Skeletal muscle satellite cell (primary cell): Measurements from ENCODE around the gene LY86.

Experiments used
- H3K27me3 ChIP-seq: 2 replicates; pipeline ENCODE4 v1.7.0; 2013; ENCODE audit warnings: low read length; ENCODE audit not compliant: control insufficient read depth, insufficient read depth
- H3K36me3 ChIP-seq: 2 replicates; pipeline ENCODE4 v1.7.0; 2013; ENCODE audit warnings: mild to moderate bottlenecking, control low read depth, low read length; ENCODE audit not compliant: insufficient read depth
- H3K4me1 ChIP-seq: 2 replicates; pipeline ENCODE4 v1.7.0; 2013; ENCODE audit warnings: low read length; ENCODE audit not compliant: control insufficient read depth, insufficient read depth
- H3K4me2 ChIP-seq: 2 replicates; pipeline ENCODE4 v1.7.0; 2013; ENCODE audit warnings: mild to moderate bottlenecking, low read length
- H3K4me3 ChIP-seq: 2 replicates; pipeline ENCODE4 v1.7.0; 2013; ENCODE audit warnings: low read length
- H3K9ac ChIP-seq: 2 replicates; pipeline ENCODE4 v1.7.0; 2013; ENCODE audit warnings: mild to moderate bottlenecking, low read depth, low read length, moderate library complexity
- H3K9me3 ChIP-seq: replicated peaks from 2 replicates; pipeline ENCODE4 v1.7.0; 2013; ENCODE audit warnings: mild to moderate bottlenecking, control low read depth, low read length

The LY86 gene

DNA sequence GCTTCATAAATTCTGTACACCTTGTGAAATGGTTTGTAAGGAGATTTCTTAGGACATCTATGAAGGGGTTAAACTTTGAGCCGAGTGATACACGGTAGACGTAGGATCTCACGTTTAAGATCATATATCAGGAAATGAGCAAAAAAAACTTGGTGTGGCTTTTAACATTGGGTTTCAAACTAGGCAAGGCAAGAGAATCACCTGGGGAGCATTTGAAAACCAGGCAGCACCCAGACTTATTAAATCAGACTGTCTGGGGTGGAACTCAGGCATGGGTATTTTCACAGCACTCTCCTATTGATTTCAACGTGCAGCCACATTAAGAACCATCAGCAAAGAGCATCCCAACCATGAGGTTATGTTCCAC lies 26.4 kb downstream of the LY86 start:
- Histone ChIP-seq H3K4me1 (no peaks in the 10 kb centered on the region), H3K27me3 (no peaks in the 10 kb centered on the region), H3K36me3 (no peaks in the 10 kb centered on the region), H3K9ac (no peak overlapping the region), H3K9me3 (peaks cover 4% of the 10 kb centered on the region), H3K4me2 (no peak overlapping the region), H3K4me3 (no peak overlapping the region)

DNA sequence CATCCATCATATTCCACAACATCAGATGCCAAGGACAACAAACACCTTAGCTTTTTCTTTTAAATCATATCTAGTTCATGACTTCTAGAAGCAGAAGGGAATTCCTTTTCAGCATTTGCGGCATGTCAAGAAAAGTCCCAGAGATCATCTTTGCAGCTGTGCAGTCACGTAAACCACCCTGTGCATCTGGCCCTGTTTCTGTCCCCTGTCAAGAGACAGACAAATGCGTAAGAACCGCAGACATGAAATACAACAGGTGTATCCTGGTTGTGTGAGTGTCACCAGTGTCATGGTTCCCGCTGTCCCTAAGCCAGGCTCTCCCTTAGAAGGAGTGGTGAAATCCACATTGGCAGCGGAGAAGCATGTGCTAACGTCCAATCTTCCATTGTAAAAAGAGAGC lies 28.1 kb downstream of the LY86 start:
- Histone ChIP-seq H3K4me3 (no peak overlapping the region), H3K36me3 (no peaks in the 10 kb centered on the region), H3K4me1 (no peaks in the 10 kb centered on the region), H3K9ac (no peak overlapping the region), H3K9me3 (peaks cover 4% of the 10 kb centered on the region), H3K4me2 (no peak overlapping the region), H3K27me3 (no peaks in the 10 kb centered on the region)

DNA sequence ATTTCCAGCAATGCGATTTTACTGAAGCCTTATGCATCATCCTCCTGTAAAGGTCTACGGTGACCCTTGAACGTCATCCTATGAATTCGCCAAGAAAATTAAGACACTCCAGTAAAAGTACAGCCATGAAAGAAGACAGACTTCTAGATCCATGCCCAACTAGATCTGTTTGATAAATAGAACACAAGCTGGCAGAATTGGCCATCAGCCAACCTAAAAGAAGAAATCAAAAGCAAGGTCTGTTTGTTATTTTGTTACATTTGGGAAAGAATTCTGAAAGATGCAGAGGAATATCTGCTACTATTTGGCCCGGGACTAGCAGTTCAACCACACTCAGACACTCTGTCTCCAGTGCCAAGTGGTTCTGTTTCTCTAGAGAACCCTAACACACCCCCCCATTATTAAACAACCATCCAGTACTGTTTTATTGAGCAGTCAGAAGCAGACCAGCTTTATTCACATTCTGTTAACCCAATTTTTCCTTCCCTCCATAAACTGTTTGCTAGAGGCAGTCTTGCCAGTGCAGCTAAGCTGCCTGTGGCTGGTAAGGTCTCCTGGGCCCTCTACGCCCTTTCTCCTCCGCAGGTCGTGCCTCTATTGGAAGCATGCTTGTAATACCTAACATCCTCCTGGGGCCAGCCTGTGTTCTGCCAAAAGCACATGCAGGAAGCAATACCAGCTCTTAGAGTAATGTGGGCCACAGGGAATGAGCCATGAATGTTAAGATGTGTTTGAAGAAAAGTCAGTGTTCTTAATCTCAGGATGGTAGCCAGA lies 30.7 kb downstream of the LY86 start:
- Histone ChIP-seq H3K9me3 (peaks cover 4% of the 10 kb centered on the region), H3K9ac (no peak overlapping the region), H3K27me3 (peaks cover 7% of the 10 kb centered on the region), H3K4me2 (no peak overlapping the region), H3K4me1 (no peaks in the 10 kb centered on the region), H3K36me3 (no peaks in the 10 kb centered on the region), H3K4me3 (no peak overlapping the region)

DNA sequence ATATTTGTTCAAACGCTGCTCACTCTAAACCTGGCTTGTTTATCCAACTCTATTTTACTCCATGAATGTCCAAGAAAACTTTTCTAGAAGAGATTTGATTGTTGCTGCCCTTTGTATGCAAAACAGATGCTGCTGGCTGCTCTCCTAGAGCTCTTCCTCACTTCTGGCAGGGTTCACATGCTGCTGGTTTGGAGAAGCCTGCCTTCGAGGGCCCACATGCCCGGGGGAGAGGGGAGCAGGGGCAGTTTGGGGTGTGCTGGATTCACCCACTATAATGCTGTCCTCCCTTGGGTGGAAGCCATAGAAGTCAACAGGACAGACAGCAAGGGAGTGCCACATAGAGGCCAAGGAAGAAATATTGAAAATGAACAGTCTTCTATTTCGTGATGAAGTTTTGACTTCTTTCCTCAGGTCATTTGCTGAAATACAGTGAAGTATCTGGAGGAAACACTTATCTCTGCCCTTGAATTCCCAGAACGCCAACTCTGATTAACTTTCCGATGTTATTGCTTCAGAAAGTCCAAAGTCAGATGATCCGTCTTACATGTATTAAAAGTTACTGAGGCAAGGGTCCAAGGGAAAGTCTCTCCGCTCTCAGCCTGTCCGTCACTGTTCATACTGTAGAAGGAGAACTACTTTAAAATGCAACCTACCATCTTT lies 32.4 kb downstream of the LY86 start:
- H3K4me2 ChIP-seq, result no peak overlapping the region
- no peaks in the 10 kb centered on the region for H3K9me3 ChIP-seq
- H3K9ac ChIP-seq, result no peak overlapping the region
- no peak overlapping the region for H3K4me3 ChIP-seq
- no peaks in the 10 kb centered on the region for H3K36me3 ChIP-seq
- peaks cover 7% of the 10 kb centered on the region for H3K27me3 ChIP-seq
- H3K4me1 ChIP-seq, result no peaks in the 10 kb centered on the region

DNA sequence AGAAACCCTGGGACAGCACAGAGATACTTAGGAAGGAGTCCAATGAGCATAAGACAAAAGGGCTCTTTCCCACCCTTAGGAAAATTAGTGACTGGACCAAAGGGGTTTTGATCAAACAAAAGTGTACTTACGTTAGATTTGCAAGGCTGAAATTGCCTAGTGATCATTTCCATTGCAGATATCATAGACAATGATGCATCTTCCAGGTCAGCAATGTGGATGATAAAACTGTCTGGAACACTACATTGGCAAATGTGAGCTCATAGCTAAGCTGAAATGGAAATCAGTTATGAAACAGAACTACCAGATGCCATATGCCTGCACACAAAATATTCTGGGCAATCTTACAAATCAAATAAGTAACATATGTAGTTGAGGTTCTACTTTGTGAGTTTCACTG lies 34.0 kb downstream of the LY86 start:
- Histone ChIP-seq H3K4me3 (no peak overlapping the region), H3K27me3 (peaks cover 9% of the 10 kb centered on the region), H3K9me3 (no peaks in the 10 kb centered on the region), H3K36me3 (no peaks in the 10 kb centered on the region), H3K9ac (no peak overlapping the region), H3K4me1 (no peaks in the 10 kb centered on the region), H3K4me2 (no peak overlapping the region)

DNA sequence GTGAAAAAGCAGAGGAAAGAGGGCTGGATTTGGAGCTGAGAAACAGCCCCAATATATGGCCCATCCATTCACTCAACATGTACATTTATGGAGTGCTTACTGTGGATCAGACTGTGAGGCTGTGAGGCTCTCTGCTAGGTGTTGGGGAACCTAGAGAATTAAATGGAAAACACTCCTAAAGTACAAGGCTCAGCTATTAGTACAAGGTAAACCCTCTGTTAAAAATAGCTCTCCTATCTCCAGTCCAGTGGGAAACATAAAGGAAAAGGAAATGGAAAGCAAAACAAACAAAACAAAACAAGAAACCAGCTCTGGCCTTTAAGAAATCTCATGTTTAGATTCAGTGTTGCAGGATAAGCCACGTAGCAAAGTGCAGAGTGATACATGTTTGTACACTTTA lies 35.0 kb downstream of the LY86 start:
- H3K4me3 ChIP-seq, result no peak overlapping the region

DNA sequence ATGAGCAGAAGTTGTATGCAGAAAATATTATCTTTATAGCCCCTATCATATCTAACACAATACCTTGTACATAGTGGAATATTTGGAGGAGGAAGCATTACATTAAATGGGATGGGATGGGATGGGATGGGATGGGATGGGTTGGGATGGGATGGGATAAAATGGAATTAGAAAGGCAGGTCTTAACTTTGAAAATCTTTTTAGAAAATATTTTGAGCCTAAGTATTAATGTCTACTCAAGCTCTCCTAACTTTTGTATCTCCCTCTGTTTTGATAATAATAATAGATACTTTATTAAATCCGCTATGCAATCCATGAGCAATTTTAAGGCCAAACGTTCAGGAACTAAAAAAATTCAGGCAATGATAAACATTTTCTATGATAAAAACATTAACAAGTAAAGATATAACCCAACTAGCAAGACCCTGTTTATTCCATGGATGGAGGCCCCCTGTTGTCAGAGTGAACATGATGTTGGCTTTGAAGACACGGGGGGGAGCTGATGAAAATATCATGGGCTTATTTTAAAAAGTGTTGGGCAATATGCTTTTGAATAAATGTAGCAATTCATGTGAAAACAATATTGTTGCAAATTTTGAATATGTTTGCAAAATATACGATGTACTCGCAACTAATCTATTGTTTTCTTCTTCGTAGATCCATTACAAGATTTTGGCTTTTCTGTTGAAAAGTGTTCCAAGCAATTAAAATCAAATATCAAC lies 35.9 kb downstream of the LY86 start:
- H3K4me1 ChIP-seq, result no peaks in the 10 kb centered on the region
- H3K9ac ChIP-seq, result no peak overlapping the region
- H3K4me3 ChIP-seq, result no peak overlapping the region
- no peak overlapping the region for H3K4me2 ChIP-seq
- H3K9me3 ChIP-seq, result no peaks in the 10 kb centered on the region
- peaks cover 9% of the 10 kb centered on the region for H3K27me3 ChIP-seq
- no peaks in the 10 kb centered on the region for H3K36me3 ChIP-seq

More for the DNA sequence above, 35.0 kb downstream of the LY86 start:
- Histone ChIP-seq H3K9me3 (no peaks in the 10 kb centered on the region), H3K27me3 (peaks cover 9% of the 10 kb centered on the region), H3K4me2 (no peak overlapping the region), H3K36me3 (no peaks in the 10 kb centered on the region), H3K4me1 (no peaks in the 10 kb centered on the region), H3K9ac (no peak overlapping the region)

DNA sequence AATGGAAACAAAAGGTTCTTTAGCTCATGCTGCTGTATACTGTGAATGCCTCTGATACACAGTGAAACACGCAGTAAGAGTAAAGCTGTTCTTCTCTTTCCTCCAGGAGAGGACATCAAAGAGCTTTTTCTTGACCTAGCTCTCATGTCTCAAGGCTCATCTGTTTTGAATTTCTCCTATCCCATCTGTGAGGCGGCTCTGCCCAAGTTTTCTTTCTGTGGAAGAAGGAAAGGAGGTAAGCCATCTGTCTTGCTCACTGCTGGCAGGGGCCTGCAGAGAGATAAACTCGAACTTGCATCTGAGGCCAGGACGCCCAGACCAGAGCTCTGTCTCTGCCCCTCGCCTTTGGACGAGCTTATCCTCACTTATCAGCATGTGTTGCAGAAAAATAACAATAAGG lies 37.7 kb downstream of the LY86 start:
- Histone ChIP-seq H3K4me2 (no peak overlapping the region), H3K9me3 (no peaks in the 10 kb centered on the region), H3K9ac (no peak overlapping the region), H3K27me3 (peaks cover 9% of the 10 kb centered on the region), H3K4me1 (no peaks in the 10 kb centered on the region), H3K36me3 (no peaks in the 10 kb centered on the region), H3K4me3 (no peak overlapping the region)

DNA sequence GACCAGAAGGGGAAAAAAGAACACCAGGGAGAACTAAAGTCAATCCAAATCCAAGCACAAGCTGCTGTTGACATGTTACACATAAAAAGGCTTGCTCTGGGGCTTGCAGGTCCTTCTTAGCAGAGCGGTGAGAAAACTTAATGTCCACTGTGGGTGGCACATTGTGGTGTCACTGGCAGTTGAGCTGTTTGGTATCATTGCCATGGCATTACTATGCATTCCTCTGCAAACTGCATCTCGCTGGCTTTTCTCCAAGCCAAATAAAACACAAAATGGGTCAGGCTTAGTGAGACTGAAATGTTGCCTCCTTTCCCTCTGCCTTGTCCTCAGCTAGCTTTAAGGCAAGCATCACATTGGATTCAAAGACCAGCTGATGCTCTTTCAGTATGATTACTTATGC lies 40.9 kb downstream of the LY86 start:
- Histone ChIP-seq H3K4me3 (no peak overlapping the region), H3K36me3 (no peaks in the 10 kb centered on the region), H3K9ac (no peak overlapping the region), H3K9me3 (no peaks in the 10 kb centered on the region), H3K4me1 (no peaks in the 10 kb centered on the region), H3K27me3 (peaks cover 2% of the 10 kb centered on the region), H3K4me2 (no peak overlapping the region)

DNA sequence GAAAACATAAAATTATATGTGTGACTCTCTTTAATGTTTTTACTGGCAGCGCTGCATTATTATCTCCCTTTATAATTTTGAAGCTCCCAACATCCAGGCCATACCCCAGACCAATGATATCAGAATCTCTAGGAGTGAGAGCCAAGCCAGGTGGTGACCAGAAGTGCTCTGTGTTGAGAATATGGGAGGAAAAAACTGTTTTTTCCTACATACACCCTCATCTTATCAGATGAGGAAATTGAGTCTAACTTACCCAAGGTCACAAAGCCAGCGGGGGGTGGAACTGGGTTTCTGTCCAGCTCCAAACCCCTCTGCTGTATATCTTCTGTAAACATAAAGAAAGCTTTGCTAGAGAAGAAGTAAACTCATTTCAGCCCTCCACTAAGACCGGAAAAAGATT lies 42.5 kb downstream of the LY86 start:
- Histone ChIP-seq H3K4me2 (no peak overlapping the region), H3K36me3 (no peaks in the 10 kb centered on the region), H3K4me3 (no peak overlapping the region), H3K27me3 (peaks cover 2% of the 10 kb centered on the region), H3K9ac (no peak overlapping the region), H3K9me3 (no peaks in the 10 kb centered on the region), H3K4me1 (no peaks in the 10 kb centered on the region)

DNA sequence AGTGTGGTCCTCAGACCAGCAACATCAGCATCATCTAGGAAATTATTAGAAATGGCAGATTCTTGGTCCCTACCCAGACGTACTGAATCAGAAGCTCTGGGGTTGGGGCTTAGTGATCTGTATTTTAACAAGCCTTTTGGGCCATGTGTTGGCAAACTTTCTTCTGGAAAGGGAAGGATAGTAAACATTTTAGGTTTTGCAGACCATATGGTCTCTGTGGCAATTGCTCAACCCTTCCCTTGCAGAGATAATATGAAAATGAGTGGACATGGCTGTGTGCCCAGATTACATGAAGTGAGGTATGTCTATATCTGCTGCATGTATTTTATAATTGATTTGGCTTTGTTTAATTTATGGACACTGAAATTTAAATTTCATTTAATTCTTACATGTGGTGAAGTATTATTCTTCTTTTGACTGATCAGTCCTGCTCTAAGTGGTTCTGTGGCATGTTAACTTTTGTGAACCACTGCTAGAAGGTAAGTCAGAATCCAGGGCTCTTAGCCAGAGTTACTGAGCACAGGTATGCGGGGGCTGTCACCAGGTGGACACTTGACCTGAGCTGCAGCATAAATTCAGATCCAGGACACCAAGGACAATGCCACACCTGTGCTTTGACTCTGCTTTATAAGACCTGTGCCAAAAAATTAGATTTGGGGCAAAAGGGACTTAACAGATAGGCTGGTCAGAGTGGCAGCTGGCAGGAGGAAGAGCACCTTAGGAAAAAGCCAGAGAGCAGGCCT lies 43.2 kb downstream of the LY86 start:
- Histone ChIP-seq H3K4me1 (no peaks in the 10 kb centered on the region), H3K9me3 (no peaks in the 10 kb centered on the region), H3K27me3 (no peaks in the 10 kb centered on the region), H3K36me3 (no peaks in the 10 kb centered on the region), H3K9ac (no peak overlapping the region), H3K4me3 (no peak overlapping the region), H3K4me2 (no peak overlapping the region)
